H9 (cell line): ENCODE results near the gene GHRHR. TPM values are rescaled to one million over a fixed set of nuclear protein-coding genes. Genes with fewer than 3 reads are reported as not detected.

Experiments
- DNase-seq: peaks from one replicate; pipeline ENCODE4 v3.0.0-alpha.2; 2017
- H2AFZ ChIP-seq: one replicate; pipeline ENCODE4 v1.6.1; 2013; ENCODE audit warnings: mild to moderate bottlenecking, low read length, control low read depth, moderate library complexity
- H2AK5ac ChIP-seq: 2 replicates; pipeline ENCODE4 v1.6.1; 2013; ENCODE audit warnings: low read length, control low read depth, mixed read lengths; ENCODE audit not compliant: insufficient read length
- H2BK120ac ChIP-seq: one replicate; pipeline ENCODE4 v1.6.1; 2013; ENCODE audit warnings: low read depth, mild to moderate bottlenecking, low read length, control low read depth, inconsistent platforms; ENCODE audit not compliant: poor library complexity, severe bottlenecking
- H2BK12ac ChIP-seq: 2 replicates; pipeline ENCODE4 v1.6.1; 2013; ENCODE audit warnings: low read length, control low read depth, mixed read lengths, low read depth; ENCODE audit not compliant: insufficient read length
- H2BK15ac ChIP-seq: 2 replicates; pipeline ENCODE4 v1.6.1; 2013; ENCODE audit warnings: low read depth, low read length, control low read depth
- H2BK20ac ChIP-seq: one replicate; pipeline ENCODE4 v1.6.1; 2013; ENCODE audit warnings: low read depth, mild to moderate bottlenecking, low read length, control low read depth, inconsistent platforms; ENCODE audit not compliant: poor library complexity, severe bottlenecking
- H2BK5ac ChIP-seq: 2 replicates; pipeline ENCODE4 v1.6.1; 2013; ENCODE audit warnings: low read length, control low read depth, mixed read lengths; ENCODE audit not compliant: insufficient read length
- H3K14ac ChIP-seq: 2 replicates; pipeline ENCODE4 v1.6.1; 2013; ENCODE audit warnings: low read length, control low read depth; ENCODE audit not compliant: insufficient read depth
- H3K18ac ChIP-seq: 2 replicates; pipeline ENCODE4 v1.6.1; 2013; ENCODE audit warnings: low read depth, mild to moderate bottlenecking, mixed read lengths, low read length, control low read depth; ENCODE audit not compliant: insufficient read length
- H3K23ac ChIP-seq: 2 replicates; pipeline ENCODE4 v1.6.1; 2013; ENCODE audit warnings: low read length, control low read depth, mixed read lengths, low read depth; ENCODE audit not compliant: insufficient read length
- H3K23me2 ChIP-seq: 2 replicates; pipeline ENCODE4 v1.6.1; 2013; ENCODE audit warnings: low read depth, mild to moderate bottlenecking, mixed read lengths, low read length, control low read depth; ENCODE audit not compliant: insufficient read length, poor library complexity, severe bottlenecking
- H3K27ac ChIP-seq: 2 replicates; pipeline ENCODE4 v1.5.1; 2013; ENCODE audit warnings: low read length, control low read depth, mixed read lengths, low read depth; ENCODE audit not compliant: insufficient read length
- H3K27me3 ChIP-seq: 2 replicates; pipeline ENCODE4 v1.6.1; 2013; ENCODE audit warnings: low read length, control low read depth, inconsistent platforms; ENCODE audit not compliant: insufficient read depth
- H3K4ac ChIP-seq: 2 replicates; pipeline ENCODE4 v1.6.1; 2013; ENCODE audit warnings: low read depth, mild to moderate bottlenecking, control low read depth, inconsistent platforms, low read length, moderate library complexity
- H3K4me1 ChIP-seq: 2 replicates; pipeline ENCODE4 v1.6.1; 2013; ENCODE audit warnings: low read length, control low read depth, inconsistent platforms; ENCODE audit not compliant: insufficient read depth
- H3K4me2 ChIP-seq: 2 replicates; pipeline ENCODE4 v1.6.1; 2013; ENCODE audit warnings: low read length, control low read depth, mixed read lengths; ENCODE audit not compliant: insufficient read length, insufficient read depth
- H3K56ac ChIP-seq: 2 replicates; pipeline ENCODE4 v1.6.1; 2013; ENCODE audit warnings: low read depth, mild to moderate bottlenecking, mixed read lengths, low read length, control low read depth; ENCODE audit not compliant: insufficient read length
- H3K79me1 ChIP-seq: 2 replicates; pipeline ENCODE4 v1.6.1; 2013; ENCODE audit warnings: low read depth, mild to moderate bottlenecking, moderate library complexity, low read length, control low read depth, inconsistent platforms; ENCODE audit not compliant: insufficient read depth, poor library complexity, severe bottlenecking
- H3K79me2 ChIP-seq: 2 replicates; pipeline ENCODE4 v1.6.1; 2013; ENCODE audit warnings: low read length, control low read depth, inconsistent platforms; ENCODE audit not compliant: insufficient read depth
- H3K9ac ChIP-seq: 2 replicates; pipeline ENCODE4 v1.6.1; 2013; ENCODE audit warnings: low read length, control low read depth, mixed read lengths; ENCODE audit not compliant: insufficient read length; ENCODE audit errors: extremely low read depth
- H3K9me3 ChIP-seq: one replicate; pipeline ENCODE4 v1.6.1; 2013; ENCODE audit warnings: low read depth, low read length, inconsistent platforms; ENCODE audit not compliant: control insufficient read depth
- H3T11ph ChIP-seq: one replicate; pipeline ENCODE4 v1.6.1; 2013; ENCODE audit warnings: mild to moderate bottlenecking, low read length, control low read depth, inconsistent platforms
- H4K20me1 ChIP-seq: one replicate; pipeline ENCODE4 v1.6.1; 2013; ENCODE audit not compliant: control insufficient read depth, insufficient read length, insufficient read depth
- H4K5ac ChIP-seq: 2 replicates; pipeline ENCODE4 v1.6.1; 2013; ENCODE audit warnings: low read depth, mild to moderate bottlenecking, mixed read lengths, low read length, control low read depth; ENCODE audit not compliant: insufficient read length
- H4K8ac ChIP-seq: replicated peaks from 2 replicates; pipeline ENCODE4 v1.6.1; 2013; ENCODE audit warnings: low read length, control low read depth, mixed read lengths, low read depth; ENCODE audit not compliant: insufficient read length
- H4K91ac ChIP-seq: 2 replicates; pipeline ENCODE4 v1.6.1; 2013; ENCODE audit warnings: low read depth, mild to moderate bottlenecking, moderate library complexity, mixed read lengths, low read length, control low read depth; ENCODE audit not compliant: insufficient read length
- H3K27ac Mint-ChIP-seq, 3 experiments: 2 replicates in 2 of 3; 3 replicates in 1 of 3; pipeline ENCODE4 v1.8.0; 2020 to 2021; ENCODE audit warnings: mixed read lengths in 3 of 3, mild to moderate bottlenecking in 1 of 3, moderate library complexity in 1 of 3
- H3K27me3 Mint-ChIP-seq: 2 replicates; pipeline ENCODE4 v1.8.0; 2021; ENCODE audit warnings: low read depth, mild to moderate bottlenecking, moderate library complexity, mixed read lengths
- H3K36me3 Mint-ChIP-seq, 3 experiments: 2 replicates in 2 of 3; 3 replicates in 1 of 3; pipeline ENCODE4 v1.8.0; 2020 to 2021; ENCODE audit warnings: low read depth in 3 of 3, mixed read lengths in 3 of 3; ENCODE audit not compliant: insufficient read depth in 1 of 3
- H3K4me1 Mint-ChIP-seq, 2 experiments: 2 replicates each; pipeline ENCODE4 v1.8.0; 2020; ENCODE audit warnings: mixed read lengths in 2 of 2
- H3K4me3 Mint-ChIP-seq, 2 experiments: 2 replicates in 1 of 2; 3 replicates in 1 of 2; pipeline ENCODE4 v1.8.0; 2020 to 2021; ENCODE audit warnings: mild to moderate bottlenecking in 2 of 2, mixed read lengths in 2 of 2, moderate library complexity in 1 of 2
- H3K9me3 Mint-ChIP-seq, 2 experiments: 2 replicates in 1 of 2; 3 replicates in 1 of 2; pipeline ENCODE4 v1.8.0; 2020; ENCODE audit warnings: mild to moderate bottlenecking in 2 of 2, mixed read lengths in 2 of 2, moderate library complexity in 1 of 2
- WGBS: extraction: QIAGEN DNeasy Blood & Tissue Kit; methylation state at CpG from one replicate; pipeline ENCODE4 v1.1.7; 2013; ENCODE audit warnings: missing lambda C conversion rate, low lambda C conversion rate, mixed read lengths; ENCODE audit not compliant: insufficient read length; ENCODE audit errors: extremely low coverage; 5-methylcytosine and 5-hydroxymethylcytosine counted together
- total RNA-seq: library from RNA; stranded (reverse); gene quantifications from 2 replicates; pipeline ENCODE4 v1.2.1, GENCODE V29; 2021
- TF ChIP-seq, protein P1 (sequence below): fragments of 200-600 bp; sonication (generic); conservative IDR thresholded peaks from 3 replicates; pipeline ENCODE4 v1.8.0; 2021; ENCODE audit warnings: antibody characterized with exemption, mild to moderate bottlenecking

Gene GHRHR
- total RNA-seq, 1 experiment from 2014 or later, result 7.4 TPM

DNA sequence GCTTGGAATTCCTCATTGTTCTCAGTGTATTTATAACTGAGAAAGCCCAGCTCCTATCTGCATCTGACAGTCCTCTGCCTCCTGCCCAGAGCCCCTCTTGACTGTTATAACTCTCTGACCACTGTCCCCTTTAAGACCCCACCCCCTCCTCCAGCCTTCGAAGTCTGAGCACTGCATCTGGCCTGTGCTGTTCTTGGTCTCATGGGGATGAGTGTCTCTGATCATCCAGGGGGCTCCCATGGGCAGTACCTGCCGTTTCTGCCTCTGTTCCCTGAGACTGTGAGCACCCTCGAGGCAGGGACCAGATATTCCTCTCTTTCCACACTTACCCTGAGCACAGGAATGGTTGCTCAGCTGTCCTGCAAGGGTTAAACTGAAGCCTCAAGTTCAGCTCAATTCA is 7.7 kb downstream of the GHRHR start:
- Histone ChIP-seq H4K8ac (no peak overlapping the region), H2BK20ac (no peak overlapping the region), H3K9ac (no peak overlapping the region), H3T11ph (no peak overlapping the region), H3K23ac (no peak overlapping the region), H3K14ac (no peak overlapping the region), H3K56ac (no peak overlapping the region), H3K18ac (no peak overlapping the region), H3K4me2 (no peak overlapping the region), H3K23me2 (no peaks in the 10 kb centered on the region), H2BK15ac (no peak overlapping the region), H4K5ac (no peak overlapping the region), H3K79me1 (no peaks in the 10 kb centered on the region), H4K20me1 (no peaks in the 10 kb centered on the region), H3K4me1 (no peaks in the 10 kb centered on the region; the same call in 1 of the 2 replicates), H2AFZ (no peak overlapping the region), H2AK5ac (no peak overlapping the region), H3K79me2 (no peaks in the 10 kb centered on the region), H3K27ac (no peak overlapping the region), H3K27me3 (no peaks in the 10 kb centered on the region), H3K9me3 (no peaks in the 10 kb centered on the region), H2BK120ac (no peak overlapping the region), H2BK5ac (no peak overlapping the region), H3K4ac (no peak overlapping the region), H2BK12ac (no peak overlapping the region), H4K91ac (no peak overlapping the region)
- H3K4me1 Mint-ChIP-seq, result peaks cover 17 to 25% of the 10 kb centered on the region in 2 experiments
- TF ChIP-seq, protein P1, sequence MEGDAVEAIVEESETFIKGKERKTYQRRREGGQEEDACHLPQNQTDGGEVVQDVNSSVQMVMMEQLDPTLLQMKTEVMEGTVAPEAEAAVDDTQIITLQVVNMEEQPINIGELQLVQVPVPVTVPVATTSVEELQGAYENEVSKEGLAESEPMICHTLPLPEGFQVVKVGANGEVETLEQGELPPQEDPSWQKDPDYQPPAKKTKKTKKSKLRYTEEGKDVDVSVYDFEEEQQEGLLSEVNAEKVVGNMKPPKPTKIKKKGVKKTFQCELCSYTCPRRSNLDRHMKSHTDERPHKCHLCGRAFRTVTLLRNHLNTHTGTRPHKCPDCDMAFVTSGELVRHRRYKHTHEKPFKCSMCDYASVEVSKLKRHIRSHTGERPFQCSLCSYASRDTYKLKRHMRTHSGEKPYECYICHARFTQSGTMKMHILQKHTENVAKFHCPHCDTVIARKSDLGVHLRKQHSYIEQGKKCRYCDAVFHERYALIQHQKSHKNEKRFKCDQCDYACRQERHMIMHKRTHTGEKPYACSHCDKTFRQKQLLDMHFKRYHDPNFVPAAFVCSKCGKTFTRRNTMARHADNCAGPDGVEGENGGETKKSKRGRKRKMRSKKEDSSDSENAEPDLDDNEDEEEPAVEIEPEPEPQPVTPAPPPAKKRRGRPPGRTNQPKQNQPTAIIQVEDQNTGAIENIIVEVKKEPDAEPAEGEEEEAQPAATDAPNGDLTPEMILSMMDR, result no peak
- DNase-seq, result no peak
- no peak overlapping the region for H3K4me3 Mint-ChIP-seq
- no CpG with 5 or more reads among the region's 3 CpGs for WGBS
- no peak overlapping the region for H3K27ac Mint-ChIP-seq
- H3K36me3 Mint-ChIP-seq, result no peaks in the 10 kb centered on the region
- H3K27me3 Mint-ChIP-seq, result peaks cover 44% of the 10 kb centered on the region
- H3K9me3 Mint-ChIP-seq, result no peaks in the 10 kb centered on the region
